ENCODE data around the gene WDFY4.

GRCh38 chr10:48638158-48638557, 46.5 kb upstream of the WDFY4 start:
- TF ChIP-seq POLR2A (IDR thresholded peaks at IDR 0.05): no peak
- TF ChIP-seq, protein P1, sequence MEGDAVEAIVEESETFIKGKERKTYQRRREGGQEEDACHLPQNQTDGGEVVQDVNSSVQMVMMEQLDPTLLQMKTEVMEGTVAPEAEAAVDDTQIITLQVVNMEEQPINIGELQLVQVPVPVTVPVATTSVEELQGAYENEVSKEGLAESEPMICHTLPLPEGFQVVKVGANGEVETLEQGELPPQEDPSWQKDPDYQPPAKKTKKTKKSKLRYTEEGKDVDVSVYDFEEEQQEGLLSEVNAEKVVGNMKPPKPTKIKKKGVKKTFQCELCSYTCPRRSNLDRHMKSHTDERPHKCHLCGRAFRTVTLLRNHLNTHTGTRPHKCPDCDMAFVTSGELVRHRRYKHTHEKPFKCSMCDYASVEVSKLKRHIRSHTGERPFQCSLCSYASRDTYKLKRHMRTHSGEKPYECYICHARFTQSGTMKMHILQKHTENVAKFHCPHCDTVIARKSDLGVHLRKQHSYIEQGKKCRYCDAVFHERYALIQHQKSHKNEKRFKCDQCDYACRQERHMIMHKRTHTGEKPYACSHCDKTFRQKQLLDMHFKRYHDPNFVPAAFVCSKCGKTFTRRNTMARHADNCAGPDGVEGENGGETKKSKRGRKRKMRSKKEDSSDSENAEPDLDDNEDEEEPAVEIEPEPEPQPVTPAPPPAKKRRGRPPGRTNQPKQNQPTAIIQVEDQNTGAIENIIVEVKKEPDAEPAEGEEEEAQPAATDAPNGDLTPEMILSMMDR (IDR thresholded peaks at IDR 0.05): no peak
